Activated naive CD4-positive, alpha-beta T cell (primary cell): ENCODE measurements around the gene OR10A4.
"Not testable (repeated sequence)": the region's sequence is repeated elsewhere in the genome, so short reads cannot be mapped to it uniquely, and the experiment has no call there.

Experiments used
- DNase-seq, 4 experiments: peaks; one replicate each; lab custom pipeline; 2025; lab: John Stamatoyannopoulos, UW

OR10A4 gene

GRCh38 chr11:6876325-6876724, at the start of gene OR10A4:
OR10A4 (plus strand) TSS chr11:6876625; CDS start chr11:6876648, 23 bp downstream.
- DNase-seq = no peak

- DNase-seq = no peak
These were observed 48.3 kb upstream of the OR10A4 start for GRCh38 chr11:6828103-6828502.

- DNase-seq = no peak
These were observed 43.1 kb upstream of the OR10A4 start for GRCh38 chr11:6833356-6833755.

GRCh38 chr11:6834021-6834420, 42.4 kb upstream of the OR10A4 start:
- DNase-seq = no peak

- no peak for DNase-seq
These were observed 34.7 kb upstream of the OR10A4 start for GRCh38 chr11:6841694-6842093.

- DNase-seq = no peak
These were observed 32.8 kb upstream of the OR10A4 start for GRCh38 chr11:6843670-6844069.

DNA sequence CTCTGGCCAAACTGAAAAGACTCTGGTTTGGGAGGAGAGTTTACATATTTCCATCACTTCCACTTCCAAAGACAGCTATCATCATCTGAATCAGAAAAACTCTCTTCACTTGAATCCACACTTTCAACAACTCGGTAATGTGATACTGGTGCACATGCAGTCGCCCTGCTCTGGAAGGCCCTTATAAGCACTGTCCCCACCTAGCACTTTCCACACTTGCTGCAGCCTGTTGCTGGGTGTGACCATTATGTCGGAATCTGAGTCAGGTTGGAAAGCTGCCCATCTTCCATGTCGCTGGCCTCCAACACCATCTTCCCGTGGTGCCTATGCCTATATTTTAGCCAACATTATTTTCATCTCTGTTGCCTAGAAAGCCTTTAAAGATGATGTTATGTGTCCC, 32.1 kb upstream of the OR10A4 start:
- DNase-seq = no peak

DNA sequence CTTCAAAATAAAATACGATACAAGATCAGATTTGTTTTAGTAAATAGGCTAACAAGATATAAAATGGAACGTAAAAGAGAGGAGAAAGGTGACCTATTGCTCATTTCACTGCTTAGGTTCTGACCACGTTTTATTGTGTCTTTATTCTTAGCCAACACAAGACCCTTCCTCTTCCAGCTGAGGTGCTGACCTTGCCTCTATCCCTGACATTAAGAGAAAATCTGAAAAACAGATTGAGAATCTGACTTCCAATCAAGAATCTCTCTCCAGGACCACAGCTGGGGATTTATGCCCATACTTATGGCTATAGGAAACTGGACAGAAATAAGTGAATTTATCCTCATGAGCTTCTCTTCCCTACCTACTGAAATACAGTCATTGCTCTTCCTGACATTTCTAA, 31.0 kb upstream of the OR10A4 start, which contains the start of gene OR10A5:
Gene OR10A5 (plus strand): TSS at position 301 of the 400 bp plus-strand sequence. CDS start 0 bp downstream, at position 301.
- DNase-seq = no peak

- no peak for DNase-seq
These were observed 25.9 kb upstream of the OR10A4 start for GRCh38 chr11:6850526-6850925.

DNA sequence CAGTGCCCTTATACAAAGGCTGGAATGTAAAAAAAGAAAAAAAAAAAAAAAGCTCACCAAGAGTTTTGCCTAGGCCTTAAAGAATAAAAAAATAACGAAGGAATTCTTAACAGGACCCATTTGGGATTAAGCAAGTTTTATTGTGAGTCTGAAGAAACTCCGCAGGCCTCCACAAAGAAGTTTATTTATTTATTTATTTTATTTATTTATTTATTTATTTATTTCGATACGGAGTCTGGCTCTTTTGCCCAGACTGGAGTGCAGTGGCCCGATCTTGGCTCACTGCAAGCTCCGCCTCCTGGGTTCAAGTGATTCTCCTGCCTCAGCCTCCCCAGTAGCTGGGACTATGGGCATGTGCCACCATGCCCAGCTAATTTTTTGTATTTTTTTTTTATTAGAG, 21.6 kb upstream of the OR10A4 start:
- DNase-seq = not testable (repeated sequence)

DNA sequence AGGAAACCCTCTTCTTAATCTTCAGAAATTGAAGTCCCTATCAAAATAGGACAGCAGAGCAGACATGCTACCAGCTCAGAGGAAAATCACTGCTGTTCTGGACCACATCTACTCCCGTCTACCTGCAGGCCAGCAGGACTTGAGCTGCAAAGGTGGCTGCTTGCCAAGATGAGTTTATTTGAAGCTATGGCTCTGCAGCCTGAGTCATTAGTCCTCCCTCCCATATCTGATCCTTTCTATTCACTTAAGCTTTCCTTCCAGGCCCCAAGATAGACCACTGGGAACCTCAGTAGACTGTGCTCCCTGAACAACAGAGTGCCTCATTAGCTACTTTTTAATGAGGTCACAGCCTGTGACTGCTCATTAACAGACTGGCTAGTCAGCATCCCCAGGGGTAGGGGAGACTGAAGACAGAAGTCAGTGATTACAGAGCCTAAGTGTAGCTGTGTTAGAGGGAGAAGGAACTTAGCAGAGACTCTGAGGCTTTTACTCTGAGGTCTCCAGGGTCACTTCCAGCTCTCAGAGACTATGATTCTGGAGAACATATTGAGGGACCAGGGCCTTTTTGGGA, 20.4 kb upstream of the OR10A4 start:
- DNase-seq = no peak

DNA sequence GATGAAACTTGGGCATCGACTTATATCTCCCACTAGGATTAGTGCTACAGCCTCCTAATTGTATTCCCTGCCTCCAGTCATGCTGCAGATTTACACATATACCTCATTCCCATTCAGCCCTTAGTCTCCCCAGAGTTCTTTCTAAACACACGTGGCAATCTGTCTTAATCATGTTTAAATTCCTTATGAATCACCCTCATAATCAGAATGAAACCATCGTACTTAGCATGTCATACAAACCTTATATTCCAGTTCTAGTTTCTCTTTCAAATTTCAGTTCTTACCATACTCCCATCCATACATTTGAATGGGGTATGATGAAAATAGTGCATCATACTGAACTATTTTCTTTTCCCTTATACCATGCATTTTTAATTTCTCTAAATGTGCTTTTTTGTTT, 19.6 kb upstream of the OR10A4 start:
- no peak for DNase-seq

GRCh38 chr11:6862961-6863360, 13.5 kb upstream of the OR10A4 start, which contains the start of gene OR10A2:
OR10A2 (plus strand) TSS chr11:6863057; CDS start chr11:6869755, 6,698 bp downstream.
- DNase-seq = no peak

- DNase-seq = no peak
These were observed 12.0 kb upstream of the OR10A4 start for GRCh38 chr11:6864438-6864837.

DNA sequence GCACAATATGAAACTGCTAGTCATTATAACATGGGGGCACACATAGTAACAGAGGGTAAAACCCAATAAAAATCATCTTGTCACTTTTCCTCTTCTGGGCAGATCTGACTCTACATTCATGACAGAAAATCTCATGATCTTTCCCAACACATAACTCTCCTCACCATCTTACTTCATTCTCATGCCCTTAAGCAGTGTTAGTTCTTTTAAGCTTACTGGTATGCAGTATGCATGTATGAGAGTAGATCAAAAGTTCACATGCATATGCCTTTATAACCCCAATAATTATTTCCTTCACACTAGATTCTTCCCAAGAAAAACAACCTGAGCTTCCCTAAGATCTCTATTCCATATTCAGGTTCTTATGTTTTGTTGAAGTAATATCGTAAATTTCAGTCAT, 5.1 kb upstream of the OR10A4 start:
- DNase-seq = no peak

- no peak for DNase-seq
These were observed 664 bp upstream of the OR10A4 start for GRCh38 chr11:6875761-6876160.

DNA sequence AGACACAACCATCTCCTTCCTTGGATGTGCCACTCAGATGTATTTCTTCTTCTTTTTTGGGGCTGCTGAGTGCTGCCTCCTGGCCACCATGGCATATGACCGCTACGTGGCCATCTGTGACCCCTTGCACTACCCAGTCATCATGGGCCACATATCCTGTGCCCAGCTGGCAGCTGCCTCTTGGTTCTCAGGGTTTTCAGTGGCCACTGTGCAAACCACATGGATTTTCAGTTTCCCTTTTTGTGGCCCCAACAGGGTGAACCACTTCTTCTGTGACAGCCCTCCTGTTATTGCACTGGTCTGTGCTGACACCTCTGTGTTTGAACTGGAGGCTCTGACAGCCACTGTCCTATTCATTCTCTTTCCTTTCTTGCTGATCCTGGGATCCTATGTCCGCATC, 489 bp downstream of the OR10A4 start:
- DNase-seq = no peak

DNA sequence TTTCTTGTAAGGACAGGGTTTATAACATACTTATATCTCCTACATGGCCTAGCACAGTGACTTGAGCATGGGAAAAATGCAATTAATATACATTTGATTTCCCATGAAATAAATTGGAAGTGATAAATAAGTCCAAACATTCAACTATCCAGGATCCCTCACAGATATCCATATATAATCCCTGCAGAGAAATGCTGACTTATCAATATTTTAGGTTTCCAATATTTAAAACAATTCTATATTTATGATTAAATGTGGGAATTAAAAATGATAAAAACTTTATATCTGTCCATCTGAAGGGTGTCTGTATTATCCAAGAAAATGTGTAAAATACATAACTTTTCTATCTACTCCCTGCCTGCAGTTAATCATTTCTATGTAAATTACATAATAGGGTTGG, 6.3 kb downstream of the OR10A4 start:
- DNase-seq = no peak

- not testable (repeated sequence) for DNase-seq
These were observed 11.3 kb downstream of the OR10A4 start for GRCh38 chr11:6887711-6888110.

- DNase-seq = no peak
These were observed 12.4 kb downstream of the OR10A4 start for GRCh38 chr11:6888830-6889229.

DNA sequence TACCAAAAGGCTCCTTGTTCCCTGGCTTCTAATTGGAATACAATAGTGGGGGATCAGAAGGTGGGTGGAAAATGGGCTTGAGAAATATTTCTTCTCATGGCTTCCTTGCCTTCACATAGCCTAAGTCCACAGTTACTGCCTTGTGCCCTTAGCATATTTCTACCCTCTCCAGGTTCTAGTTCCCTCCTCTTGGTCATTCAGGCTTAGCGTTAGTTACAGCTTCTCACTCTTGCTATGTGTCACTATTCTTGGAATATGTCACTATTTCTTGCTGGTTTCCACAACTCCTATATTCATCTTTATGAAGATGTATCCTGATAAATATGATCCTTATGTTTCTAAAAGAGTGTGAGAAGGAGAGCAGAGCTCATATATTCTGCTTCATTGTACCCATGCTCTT, 13.4 kb downstream of the OR10A4 start:
- no peak for DNase-seq

DNA sequence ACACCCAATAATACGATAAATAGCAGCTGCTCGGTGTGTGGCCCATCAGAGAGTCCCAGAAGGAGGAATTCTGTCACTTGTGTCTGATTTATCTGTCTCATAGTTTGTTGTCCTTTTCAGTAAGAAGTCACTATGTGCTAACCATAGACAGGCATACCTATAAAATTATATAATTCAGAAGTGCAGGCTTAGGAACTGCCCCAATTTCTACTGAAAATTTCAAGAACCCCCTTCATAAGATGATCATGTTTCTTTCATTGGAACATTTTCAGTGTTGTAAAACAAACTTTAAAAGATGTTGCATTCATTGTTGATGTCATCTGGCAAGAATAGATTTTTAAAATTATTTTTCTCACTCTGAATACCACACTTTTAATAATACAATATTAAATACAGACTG, 16.0 kb downstream of the OR10A4 start, which contains the start of gene OR2D2:
Gene OR2D2 (minus strand): TSS at position 101 of the 400 bp plus-strand sequence. CDS start 0 bp downstream, at position 101.
- no peak for DNase-seq

DNA sequence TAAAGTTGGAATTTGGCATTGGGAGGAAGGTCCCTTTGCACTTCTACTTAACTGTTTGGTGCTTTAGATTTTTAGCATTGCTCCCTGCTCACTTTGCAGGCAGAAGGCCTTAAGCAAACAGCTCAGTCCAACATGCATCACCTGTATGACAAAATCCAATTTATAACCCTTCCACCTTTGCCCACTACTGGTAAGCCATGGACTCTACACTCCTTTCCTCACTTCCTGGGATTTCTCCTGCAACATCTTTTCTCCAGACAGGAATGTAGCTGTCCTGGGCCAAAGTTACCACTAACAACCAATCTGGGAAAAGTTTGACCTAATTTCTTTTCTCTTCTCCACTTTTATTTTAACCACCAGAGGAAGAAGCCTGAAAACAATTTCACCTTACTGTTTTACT, 17.7 kb downstream of the OR10A4 start:
- DNase-seq = no peak

DNA sequence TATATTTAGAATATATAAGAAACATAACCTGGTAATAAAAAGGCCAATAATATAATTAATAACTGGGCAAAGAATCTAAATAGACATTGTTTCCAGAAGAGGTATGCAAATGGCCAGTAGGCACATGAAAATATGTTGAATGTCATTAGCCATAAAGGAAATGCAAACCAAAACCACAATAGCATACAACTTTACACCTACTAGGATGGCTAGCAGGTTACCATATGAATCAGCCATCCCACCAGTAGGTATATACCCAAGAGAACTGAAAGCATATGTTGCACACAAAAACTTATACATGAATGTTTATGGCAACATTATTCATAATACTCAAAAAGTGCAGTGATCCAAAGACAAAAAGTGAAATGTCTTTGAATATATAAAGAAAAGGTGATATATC, 18.6 kb downstream of the OR10A4 start:
- no peak for DNase-seq
